Renal cortical epithelial cell (primary cell): ENCODE results near the gene ILRUN. TPM values are rescaled to one million over a fixed set of nuclear protein-coding genes. Genes with fewer than 3 reads are reported as not detected.
"Not testable (repeated sequence)": the region's sequence is repeated elsewhere in the genome, so short reads cannot be mapped to it uniquely, and the experiment has no call there.

Source experiments
- DNase-seq: peaks from one replicate; pipeline ENCODE4 v3.0.0-alpha.2; 2011; ENCODE audit warnings: low read depth
- total RNA-seq: library from RNA; depleted of rRNA; stranded (reverse); fragments of >200 nt; gene quantifications from 2 replicates; pipeline ENCODE4 v1.2.3, GENCODE V29; 2014

The ILRUN gene
- 69.6 and 70.0 TPM in 2 replicates for total RNA-seq

DNA sequence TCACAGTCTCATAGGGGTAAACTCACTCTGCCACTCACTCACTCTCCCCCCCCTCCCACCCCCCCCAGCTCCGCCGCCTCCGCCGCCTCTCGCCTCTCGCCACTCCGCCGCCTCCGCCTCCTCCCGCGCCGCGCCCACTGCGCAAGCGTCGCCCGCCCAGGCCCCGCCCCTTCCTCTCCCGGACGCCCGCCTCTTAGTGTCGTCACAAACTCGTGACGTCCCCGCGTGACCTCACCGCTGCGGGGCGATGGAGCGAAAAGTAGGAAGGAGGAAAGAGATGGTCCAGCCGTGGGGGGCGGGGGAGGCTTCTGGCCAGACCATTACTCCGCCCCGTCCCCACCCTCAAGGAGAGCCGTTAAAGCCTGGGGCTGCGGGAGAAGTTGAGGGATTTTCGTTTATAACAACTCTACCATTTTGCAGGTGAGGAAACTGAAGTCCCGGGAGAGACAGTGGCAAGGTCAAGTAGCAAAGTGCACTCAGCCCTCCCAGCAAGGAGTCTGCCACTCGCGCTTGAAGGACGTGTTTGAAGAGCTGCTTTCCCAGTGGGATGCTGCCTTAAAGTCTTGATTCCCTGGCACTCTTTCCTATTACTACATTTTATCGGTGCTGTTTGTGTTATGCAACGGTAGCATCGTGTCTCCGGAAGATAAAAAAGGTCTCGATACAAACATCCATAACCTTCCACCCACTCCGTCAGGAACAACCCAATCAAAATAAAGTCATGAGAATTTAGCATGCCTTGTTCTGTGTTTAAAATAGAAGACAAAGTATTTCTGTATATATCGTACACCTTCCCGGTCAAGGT, at the start of gene ILRUN:
TSS of gene ILRUN (minus strand) at position 29 of the 805 bp plus-strand sequence. CDS start 164 bp downstream, outside the sequence.
- peak; percentile 75 for DNase-seq

DNA sequence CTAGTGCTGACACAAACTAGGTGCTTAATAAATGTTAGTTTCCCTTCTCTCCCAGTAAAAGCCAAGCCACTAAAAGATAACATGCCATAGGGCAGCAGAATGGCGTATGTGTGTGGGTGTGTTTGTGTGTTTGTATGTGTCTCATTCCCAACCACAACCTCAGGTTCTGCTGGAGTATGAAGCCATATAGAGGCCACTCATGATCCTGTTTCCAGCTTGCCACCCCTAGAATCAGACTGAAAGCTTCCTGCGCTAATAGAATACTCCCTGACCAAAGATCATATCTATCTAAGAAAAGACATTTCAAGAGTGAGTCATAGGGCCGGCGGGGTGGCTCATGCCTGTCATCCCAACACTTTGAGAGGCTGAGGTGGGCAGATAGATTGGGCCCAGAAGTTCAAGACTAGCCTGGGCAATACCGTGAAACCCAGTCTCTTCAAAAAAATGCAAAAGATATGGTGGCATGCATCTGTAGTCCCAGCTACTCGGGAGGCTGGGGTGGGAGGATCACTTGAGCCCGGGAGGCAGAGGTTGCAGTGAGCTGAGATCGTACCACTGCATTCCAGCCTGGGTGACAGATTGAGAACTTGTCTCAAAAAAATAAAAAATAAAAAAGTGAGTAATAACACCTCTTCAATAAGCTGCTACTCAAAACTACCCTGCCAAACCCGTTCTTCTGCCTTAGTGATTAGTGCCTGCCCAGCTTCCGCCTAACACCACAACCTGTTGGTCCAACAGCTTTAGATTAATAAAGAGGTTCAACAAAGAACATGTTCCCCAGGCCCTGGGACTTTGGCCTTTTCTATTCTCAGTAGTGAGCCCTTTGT, 48.9 kb upstream of the ILRUN start:
- peak; percentile 39 for DNase-seq

DNA sequence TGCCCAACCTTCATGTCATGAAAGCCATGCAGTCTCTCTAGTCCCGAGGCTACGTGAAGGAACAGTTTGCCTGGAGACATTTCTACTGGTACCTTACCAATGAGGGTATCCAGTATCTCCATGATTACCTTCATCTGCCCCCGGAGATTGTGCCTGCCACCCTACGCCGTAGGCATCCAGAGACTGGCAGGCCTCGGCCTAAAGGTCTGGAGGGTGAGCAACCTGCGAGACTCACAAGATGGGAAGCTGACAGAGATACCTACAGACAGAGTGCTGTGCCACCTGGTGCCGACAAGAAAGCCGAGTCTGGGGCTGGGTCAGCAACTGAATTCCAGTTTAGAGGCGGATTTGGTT, 47.7 kb upstream of the ILRUN start:
- not testable (repeated sequence) for DNase-seq

DNA sequence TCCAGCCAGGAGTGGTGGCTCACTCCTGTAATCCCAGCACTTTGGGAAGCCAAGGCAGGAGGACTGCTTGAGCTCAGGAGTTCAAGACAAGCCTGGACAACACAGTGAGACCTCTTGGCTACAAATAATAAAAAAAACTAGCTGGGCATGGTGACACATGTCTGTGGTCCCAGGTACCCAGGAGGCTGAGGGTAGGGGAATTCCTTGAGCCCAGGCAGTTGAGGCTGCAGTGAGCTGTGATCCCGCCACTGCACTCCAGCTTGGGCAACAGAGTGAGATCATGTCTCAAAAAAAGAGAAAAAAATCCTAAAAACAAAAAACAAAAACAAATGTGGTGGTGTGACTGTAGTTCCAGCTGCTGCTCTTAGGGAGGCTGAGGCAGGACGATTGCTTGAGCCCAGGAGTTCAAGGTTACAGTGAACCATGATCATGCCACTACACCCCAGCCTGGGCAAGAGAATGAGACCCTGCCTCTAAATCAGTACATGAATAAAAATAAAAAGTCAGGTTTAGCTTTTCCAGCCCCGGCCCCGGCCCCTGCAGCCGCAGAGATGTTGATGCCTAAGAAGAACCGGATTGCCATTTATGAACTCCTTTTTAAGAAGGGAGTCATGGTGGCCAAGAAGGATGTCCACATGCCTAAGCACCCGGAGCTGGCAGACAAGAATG, 47.2 kb upstream of the ILRUN start:
- DNase-seq: no peak

DNA sequence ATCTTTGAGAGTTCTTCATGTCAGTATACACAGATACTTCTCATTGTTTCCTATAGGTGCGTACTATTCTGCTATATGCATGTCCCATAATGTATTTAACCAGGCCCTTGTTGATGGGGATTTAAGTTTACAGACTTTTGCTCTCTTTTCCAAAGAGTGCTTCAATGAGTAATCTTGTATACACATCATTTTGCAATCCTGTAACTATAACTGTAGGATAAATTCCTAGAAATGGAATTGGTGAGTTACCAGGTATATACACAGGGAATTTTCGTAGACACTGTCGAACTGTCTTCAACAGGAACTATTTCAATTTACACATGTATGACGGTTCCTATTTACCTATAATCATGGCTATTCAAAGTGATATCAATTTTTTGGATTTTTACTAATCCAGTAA, 45.5 kb upstream of the ILRUN start:
- no peak for DNase-seq

DNA sequence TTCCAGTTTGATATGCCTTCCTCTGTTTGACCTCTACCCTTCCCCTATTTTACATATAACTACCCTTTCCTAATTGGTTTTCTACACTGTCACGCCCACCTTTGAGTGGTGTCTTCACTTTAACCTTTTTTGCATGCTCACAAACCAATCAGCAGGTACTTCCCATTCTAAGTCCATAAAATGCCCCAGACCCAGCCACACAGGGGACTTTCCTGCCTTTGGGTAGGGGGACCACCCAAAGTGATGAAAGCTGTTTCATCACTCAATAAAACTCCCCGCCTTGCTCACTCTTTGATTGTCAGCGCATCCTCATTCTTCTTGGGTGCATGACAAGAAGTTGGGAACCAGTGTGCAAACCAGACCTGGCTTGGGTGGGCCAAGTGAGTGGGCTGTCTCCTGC, 40.3 kb upstream of the ILRUN start:
- DNase-seq: no peak

DNA sequence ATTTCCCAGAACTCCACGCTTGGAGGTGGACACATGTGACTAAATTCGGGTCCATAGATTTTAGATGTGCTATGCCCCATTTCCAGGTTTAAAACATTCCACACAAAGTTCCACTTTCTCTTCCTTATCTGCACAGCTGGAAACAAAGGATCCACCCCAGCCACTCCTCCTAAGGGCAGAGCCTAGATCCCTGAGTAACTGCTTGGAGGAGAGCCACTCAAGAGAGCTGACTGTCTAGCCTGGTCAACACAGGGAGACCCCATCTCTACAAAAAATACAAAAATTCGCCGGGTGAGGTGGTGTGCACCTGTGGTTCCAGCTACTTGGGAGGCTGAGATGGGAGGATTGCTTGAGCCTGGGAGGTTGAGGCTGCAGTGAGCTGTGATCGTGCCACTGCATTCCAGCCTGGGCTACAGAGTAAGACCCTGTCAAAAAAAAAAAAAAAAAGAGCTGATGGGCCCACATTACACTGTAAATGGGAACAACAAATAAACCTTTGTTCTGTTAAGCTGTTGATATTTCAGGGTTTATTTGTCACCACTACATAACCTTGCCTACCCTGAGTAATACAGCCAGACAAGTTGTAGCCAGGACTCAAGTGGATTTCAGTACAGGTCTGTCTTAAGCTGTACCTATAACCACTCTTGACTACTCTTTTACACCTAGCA, 35.0 kb upstream of the ILRUN start:
- no peak for DNase-seq

DNA sequence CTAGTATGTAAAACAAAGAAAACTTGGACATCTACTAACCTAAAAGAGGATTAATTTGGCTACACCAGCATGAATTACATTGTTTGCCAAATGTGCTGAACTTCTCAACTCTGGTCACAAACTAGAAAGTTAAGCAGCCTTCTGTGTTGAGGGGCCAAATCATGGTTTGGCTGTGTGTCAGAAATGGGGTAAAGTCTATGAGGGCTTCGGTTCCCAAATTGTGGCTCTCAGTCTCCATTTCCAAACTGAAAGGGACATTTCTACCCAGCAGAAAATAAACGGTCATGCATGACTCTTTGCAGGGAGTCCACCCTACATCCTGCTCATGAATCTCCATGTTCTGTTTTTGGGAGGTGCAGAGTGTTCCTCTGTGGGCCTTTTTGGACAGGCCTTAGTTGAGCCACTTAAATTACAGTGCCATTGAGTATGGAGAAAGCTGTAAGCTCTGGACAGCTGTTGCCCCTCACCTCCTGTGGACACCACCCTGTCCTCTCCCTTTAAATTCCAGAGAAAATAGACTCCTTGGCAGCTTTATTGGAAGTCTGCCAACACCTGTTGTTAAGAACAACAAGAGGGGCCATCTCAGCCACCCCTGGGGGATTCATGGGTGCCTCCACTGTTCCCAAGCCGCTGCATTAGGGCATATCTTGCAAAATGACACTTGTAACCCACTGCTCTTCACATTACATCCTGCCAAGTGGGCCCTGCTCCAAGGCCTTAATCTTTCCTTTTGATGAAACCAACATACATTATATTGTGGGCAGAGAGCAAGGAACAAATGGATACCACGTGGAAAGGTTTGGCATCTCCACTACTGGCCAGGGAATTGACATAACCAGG, 33.3 kb upstream of the ILRUN start:
- no peak for DNase-seq

DNA sequence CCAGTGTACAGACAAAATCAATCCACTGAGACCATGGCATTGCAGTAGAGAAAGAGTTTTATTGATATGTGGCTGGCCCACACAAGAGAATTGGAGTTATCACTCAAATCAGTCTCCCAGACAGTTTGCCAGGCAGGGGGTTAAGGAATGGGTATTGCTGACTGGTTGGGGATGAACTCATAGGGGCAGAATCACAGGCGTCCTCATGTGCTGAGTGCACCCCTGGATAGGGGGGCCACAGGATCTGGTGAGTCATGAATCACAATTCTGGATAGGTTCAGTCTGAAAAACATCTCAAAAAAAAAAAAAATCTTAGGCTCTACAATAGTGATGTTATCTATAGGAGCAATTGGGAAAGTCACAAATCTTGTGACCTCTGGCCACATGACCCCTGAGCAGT, 29.5 kb upstream of the ILRUN start:
- no peak for DNase-seq

DNA sequence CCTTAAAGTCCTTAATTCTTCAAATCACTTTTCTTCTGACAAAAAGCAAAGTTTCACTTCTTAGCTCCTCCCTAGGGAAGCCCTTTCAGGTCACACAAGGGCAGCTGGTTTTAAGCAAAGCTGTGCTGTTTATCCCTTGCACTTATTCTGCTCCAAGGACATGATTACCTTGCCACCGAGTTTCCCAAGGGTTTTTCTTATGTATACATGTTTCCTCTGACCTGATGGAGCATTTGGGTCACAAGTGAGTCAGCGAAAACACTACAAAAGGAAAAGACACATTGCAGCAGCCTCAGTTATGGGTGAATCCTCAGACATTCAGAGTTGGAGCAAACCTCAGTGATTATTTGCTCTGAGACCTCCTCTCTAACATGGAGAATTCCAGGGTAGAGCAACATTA, 26.6 kb upstream of the ILRUN start:
- DNase-seq: no peak

DNA sequence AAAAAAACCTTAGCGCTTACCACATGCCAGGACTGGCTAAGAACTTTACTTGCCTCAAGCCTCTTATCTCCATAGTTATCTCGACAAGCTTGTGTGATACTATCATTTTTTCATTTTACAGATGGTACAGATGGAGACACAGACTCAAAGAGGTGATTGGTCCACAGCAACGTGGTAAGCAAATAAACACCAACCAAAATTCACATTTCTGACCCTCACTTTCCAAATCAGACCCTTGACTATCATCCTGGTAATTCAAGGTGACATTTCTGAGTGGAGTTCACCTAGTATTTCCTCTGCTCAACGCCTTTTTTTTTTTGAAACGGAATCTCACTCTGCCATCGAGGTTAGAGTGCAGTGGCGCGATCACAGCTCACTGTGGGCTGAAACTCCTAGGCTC, 25.9 kb upstream of the ILRUN start:
- no peak for DNase-seq

DNA sequence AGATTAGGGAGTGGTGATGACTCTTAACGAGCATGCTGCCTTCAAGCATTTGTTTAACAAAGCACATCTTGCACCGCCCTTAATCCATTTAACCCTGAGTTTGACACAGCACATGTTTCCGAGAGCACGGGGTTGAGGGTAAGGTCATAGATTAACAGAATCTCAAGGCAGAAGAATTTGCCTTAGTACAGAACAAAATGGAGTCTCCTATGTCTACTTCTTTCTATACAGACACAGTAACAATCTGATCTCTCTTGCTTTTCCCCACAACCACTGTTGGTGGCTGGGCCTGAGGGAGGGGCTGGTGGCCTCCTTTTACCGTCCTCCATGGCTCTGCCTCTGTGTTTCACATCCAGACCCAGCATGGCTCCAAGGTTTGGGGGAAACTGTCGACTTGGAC, 23.6 kb upstream of the ILRUN start:
- DNase-seq: not testable (repeated sequence)

DNA sequence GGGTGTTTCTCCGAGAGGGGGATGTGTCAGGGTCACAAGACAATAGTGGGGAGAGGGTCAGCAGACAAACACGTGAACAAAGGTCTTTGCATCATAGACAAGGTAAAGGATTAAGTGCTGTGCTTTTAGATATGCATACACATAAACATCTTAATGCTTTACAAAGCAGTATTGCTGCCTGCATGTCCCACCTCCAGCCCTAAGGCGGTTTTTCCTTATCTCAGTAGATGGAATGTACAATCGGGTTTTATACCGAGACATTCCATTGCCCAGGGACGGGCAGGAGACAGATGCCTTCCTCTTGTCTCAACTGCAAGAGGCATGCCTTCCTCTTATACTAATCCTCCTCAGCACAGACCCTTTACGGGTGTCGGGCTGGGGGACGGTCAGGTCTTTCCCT, 23.1 kb upstream of the ILRUN start:
- DNase-seq: not testable (repeated sequence)

DNA sequence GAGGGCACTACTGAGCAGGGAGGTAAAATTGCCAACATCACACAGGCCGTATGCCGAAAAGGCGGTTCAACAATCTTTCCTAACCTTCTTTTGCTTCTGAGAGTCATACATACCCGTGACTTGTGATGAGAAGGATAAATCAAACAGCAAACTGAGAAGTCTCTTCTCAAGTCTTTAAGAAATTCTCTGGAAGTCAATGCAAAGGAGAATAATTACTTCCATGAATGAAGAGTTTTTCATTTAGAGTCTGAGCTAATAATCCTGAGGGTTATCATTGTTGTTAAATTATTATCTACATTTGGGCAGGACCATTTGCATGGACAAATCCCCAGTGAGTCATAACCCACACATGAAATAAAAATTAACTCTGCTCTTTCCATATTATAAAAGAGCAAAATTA, 22.4 kb upstream of the ILRUN start:
- DNase-seq: no peak

DNA sequence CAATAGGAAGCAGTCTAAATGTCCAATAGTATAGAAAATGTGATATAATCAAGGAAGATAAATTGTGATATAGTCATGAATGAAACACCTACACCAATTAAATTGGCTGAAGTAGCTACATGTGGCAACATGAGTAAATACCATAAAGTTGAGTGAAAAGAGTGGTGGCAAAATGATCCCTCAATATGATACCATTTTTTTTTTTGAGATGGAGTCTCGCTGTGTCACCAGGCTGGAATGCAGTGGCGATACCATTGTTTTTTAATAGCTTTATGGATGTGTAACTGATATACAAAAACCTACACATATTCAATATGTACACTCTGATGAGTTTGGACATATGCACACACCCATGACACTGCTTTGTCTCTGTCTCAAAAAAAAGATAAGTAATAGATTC, 20.9 kb upstream of the ILRUN start:
- no peak for DNase-seq

DNA sequence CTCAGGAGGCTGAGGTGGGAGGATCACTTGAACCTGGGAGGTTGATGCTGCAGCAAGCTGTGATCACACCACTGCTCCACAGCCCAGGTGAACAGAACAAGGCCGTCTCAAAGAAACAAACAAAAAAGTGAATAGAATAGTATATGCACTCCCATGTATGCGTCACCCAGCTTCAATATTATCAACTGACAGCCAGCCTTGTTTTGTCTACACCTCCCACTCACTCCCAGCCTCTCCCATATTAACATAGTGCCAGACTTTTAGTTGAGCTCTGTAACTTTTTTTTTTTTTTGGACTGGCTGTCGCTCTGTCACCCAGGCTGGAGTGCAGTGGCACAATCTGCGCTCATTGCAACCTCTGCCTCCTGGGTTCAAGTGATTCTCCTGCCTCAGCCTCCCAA, 18.1 kb upstream of the ILRUN start:
- no peak for DNase-seq

DNA sequence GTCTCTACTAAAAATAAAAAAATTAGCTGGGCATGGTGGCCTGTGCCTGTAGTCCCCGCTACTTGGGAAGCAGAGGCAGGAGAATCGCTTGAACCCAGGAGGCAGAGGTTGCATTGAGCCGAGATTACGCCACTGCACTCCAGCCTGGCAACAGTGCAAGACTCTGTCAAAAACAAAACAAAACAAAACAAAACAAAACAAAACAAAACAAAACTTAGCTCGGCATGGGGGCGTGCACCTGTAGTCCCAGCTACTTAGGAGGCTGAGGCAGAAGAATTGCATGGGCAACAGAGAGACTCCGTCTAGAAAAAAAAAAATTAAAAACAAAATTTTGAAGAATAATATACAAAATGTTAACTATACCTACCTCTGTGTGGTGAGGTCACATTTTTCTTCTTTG, 16.3 kb upstream of the ILRUN start:
- DNase-seq: not testable (repeated sequence)

DNA sequence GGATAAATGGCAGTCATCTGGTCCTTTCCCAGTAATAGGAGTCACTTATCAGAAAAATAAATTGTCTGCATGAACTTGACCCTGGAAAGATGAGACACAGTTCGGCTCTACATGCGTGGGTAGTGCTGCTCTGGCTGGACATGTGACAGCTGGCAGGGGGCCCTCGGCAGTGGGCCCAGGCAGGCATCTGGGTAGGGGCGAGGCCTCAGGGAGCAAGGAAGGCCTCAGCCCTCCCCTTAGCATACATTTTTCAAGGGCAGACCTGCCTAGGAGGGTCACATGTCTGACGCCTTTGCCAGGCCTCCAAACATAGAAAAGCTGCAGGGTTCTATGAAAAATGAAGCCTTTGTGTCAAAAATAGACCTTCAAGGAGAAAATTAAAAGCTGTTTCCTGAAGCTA, 12.8 kb upstream of the ILRUN start:
- DNase-seq: no peak

DNA sequence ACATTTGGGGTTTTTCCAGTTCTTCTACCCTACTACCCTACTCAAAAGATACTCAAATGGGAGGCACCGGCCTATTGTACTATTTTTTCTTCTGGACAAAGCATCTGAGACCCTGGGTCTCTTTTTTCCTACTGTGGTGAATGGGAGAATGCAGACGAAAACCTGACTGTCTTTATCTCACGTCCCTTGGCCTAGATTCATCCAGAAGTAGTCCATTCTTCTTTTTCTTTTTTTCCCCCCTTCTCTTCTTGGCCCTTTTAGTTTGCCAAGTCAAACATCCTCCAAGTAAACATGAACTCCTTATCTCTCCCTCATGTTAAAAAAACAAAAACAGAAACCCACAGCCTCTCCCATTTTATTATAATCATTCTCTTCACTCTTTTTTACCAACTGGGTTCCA, 8.7 kb upstream of the ILRUN start:
- DNase-seq: no peak

DNA sequence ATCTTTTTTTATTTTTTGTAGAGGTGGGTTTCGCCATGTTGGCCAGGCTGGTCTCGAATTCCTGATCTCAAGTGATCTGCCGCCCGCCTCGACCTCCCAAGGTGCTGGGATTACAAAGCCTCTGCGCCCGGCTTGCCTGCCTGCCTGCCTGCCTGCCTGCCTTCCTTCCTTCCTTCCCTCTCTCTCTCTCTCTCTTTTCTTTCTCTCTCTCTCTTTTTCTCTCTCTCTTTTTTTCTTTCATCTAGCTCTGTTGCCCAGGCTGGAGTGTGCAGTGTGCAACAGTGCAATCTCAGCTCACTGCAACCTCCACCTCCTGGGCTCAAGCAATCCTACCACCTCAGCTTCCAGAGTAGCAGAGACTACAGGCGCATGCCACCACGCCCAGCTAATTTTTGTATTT, 4.6 kb upstream of the ILRUN start:
- DNase-seq: no peak

DNA sequence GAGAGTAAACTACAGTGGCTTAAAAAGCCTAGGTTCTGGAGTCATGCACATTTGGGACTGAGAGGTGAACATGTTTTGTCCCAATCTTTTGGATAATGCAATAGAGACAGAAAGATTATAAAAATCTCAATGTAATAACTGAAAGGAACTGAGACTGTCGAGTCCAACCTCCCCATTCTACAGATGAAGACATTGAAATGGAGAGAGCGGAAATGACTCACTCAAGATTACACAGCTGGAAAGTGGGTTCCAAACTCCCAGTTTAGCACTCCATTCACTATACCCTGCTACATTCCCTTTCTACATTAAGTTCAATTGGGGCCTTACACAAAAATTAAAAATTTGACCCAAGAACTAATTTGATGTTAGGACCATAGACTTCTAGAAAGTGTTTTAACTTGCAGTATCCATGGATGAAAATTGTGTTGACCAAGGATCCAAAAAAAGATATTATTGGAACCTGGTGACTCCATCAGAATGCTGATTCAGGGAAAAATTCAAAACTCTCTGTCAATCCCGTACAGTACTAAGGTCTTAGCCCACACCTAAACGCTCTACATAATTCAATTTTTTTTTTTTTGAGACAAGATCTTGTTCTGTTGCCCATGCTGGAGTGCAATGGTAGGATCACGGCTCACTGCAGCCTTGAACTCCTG, 1.5 kb upstream of the ILRUN start:
- DNase-seq: no peak
